IMR-90 (cell line): Measurements from ENCODE around the gene AVPR1B.

Source experiments
- CTCF ChIP-seq: conservative IDR thresholded peaks from 2 replicates; pipeline ENCODE4 v1.5.1; 2012; ENCODE audit warnings: mild to moderate bottlenecking, low read depth, low read length, improper control_type of control experiment
- FOS ChIP-seq: fragments of 150-350 bp; IDR thresholded peaks from 2 replicates; pipeline ENCODE4 v1.6.1; 2016; ENCODE audit warnings: low read depth, low read length
- MAZ ChIP-seq: IDR thresholded peaks from 2 replicates; pipeline ENCODE4 v1.6.1; 2012; ENCODE audit warnings: low read depth, mild to moderate bottlenecking, low read length, improper control_type of control experiment, moderate library complexity, borderline replicate concordance
- MXI1 ChIP-seq: IDR thresholded peaks from 2 replicates; pipeline ENCODE4 v1.6.1; 2012; ENCODE audit warnings: low read depth, mild to moderate bottlenecking, low read length, moderate library complexity, borderline replicate concordance
- NFE2L2 ChIP-seq: fragments of 150-350 bp; IDR thresholded peaks from 2 replicates; pipeline ENCODE4 v1.6.1; 2016; ENCODE audit warnings: low read depth, mild to moderate bottlenecking, low read length
- POLR2A ChIP-seq: IDR thresholded peaks from 2 replicates; pipeline ENCODE4 v1.6.1; 2012; ENCODE audit warnings: mild to moderate bottlenecking, low read depth, low read length
- RAD21 ChIP-seq: IDR thresholded peaks from 2 replicates; pipeline ENCODE4 v1.6.1; 2012; ENCODE audit warnings: low read length, improper control_type of control experiment
- SMC3 ChIP-seq: fragments of 150-350 bp; IDR thresholded peaks from 2 replicates; pipeline ENCODE4 v1.6.1; 2016; ENCODE audit warnings: low read depth, mild to moderate bottlenecking, antibody characterized with exemption, low read length, moderate library complexity
- USF2 ChIP-seq: fragments of 150-350 bp; IDR thresholded peaks from 2 replicates; pipeline ENCODE4 v1.6.1; 2017; ENCODE audit warnings: mild to moderate bottlenecking, antibody characterized with exemption, low read length, low read depth

GRCh38 chr1:206145771-206146290 is 28.6 kb upstream of the AVPR1B start:
- no peak for TF ChIP-seq MXI1
- TF ChIP-seq CTCF = no peak
- no peak for TF ChIP-seq MAZ
- TF ChIP-seq SMC3 = no peak
- no peak for TF ChIP-seq RAD21
- TF ChIP-seq POLR2A = no peak
- TF ChIP-seq FOS = no peak
- TF ChIP-seq NFE2L2 = no peak
- TF ChIP-seq USF2 = no peak
